Tibial nerve (tissue), 4 donors: Measurements from ENCODE around the gene CILP2.

Experiments used
- CTCF ChIP-seq, 5 experiments: fragments of 200-600 bp in 3 of 5; fragments of 450-650 bp in 2 of 5; sonication (generic) in 3 of 5; IDR thresholded peaks; one replicate each; pipeline ENCODE4 v1.5.1; 2016 to 2019; ENCODE audit warnings: antibody characterized with exemption in 5 of 5, mild to moderate bottlenecking in 3 of 5, moderate library complexity in 2 of 5
- EP300 ChIP-seq, 2 donors: sonication (generic); formaldehyde crosslinking; IDR thresholded peaks; one replicate each; pipeline ENCODE4 v1.6.1; 2017; ENCODE audit warnings: antibody characterized with exemption in 2 of 2, mild to moderate bottlenecking in 1 of 2
- POLR2A ChIP-seq, 2 donors: fragments of 450-650 bp; IDR thresholded peaks; one replicate each; pipeline ENCODE4 v1.6.1; 2017; ENCODE audit warnings: antibody characterized with exemption in 2 of 2, mild to moderate bottlenecking in 2 of 2, moderate library complexity in 2 of 2

- TF ChIP-seq POLR2A (IDR thresholded peaks at IDR 0.05) = no peak
- TF ChIP-seq CTCF (IDR thresholded peaks at IDR 0.05) = no peak
- TF ChIP-seq EP300 (IDR thresholded peaks at IDR 0.05) = no peak
Measured at GRCh38 chr19:19537075-19538048, 703 bp upstream of the CILP2 start.
